K562 (cell line): Measurements from ENCODE around the gene MINPP1. TPM values are rescaled to one million over a fixed set of nuclear protein-coding genes. Genes with fewer than 3 reads are reported as not detected.
A peak's percentile ranks its signal among the peaks of the same experiment; 100 is the strongest.

Experiments
- BDP1 ChIP-seq: IDR thresholded peaks from 3 replicates; pipeline ENCODE4 v1.6.1; 2011; ENCODE audit not compliant: insufficient read length, insufficient read depth
- CBX2 ChIP-seq: fragments of 200-600 bp; sonication (generic); IDR thresholded peaks from one replicate; pipeline ENCODE4 v1.6.1; 2012; ENCODE audit warnings: mild to moderate bottlenecking, low read length, inconsistent platforms; ENCODE audit not compliant: insufficient read depth, poor library complexity, severe bottlenecking
- CC2D1A ChIP-seq: fragments of 450-650 bp; IDR thresholded peaks from 2 replicates; pipeline ENCODE4 v1.6.1; 2017; ENCODE audit warnings: mild to moderate bottlenecking
- ETV1 ChIP-seq: fragments of 450-650 bp; conservative IDR thresholded peaks from 2 replicates; pipeline ENCODE4 v1.6.1; 2016; ENCODE audit warnings: missing genetic modification characterization, control low read depth, low read depth, missing compliant biosample characterization
- HNRNPUL1 ChIP-seq: fragments of 200-400 bp; formaldehyde crosslinking; IDR thresholded peaks from 2 replicates; pipeline ENCODE4 v1.6.1; 2017; ENCODE audit warnings: low read length
- ILK ChIP-seq: fragments of 450-650 bp; IDR thresholded peaks from 2 replicates; pipeline ENCODE4 v1.6.1; 2016; ENCODE audit warnings: missing genetic modification characterization, low read depth, mild to moderate bottlenecking, missing compliant biosample characterization, moderate library complexity, borderline replicate concordance
- POLR2AphosphoS2 ChIP-seq: IDR thresholded peaks from 2 replicates; pipeline ENCODE4 v1.6.1; 2012; ENCODE audit warnings: low read length, improper control_type of control experiment
- RB1 ChIP-seq: fragments of 450-650 bp; IDR thresholded peaks from 2 replicates; pipeline ENCODE4 v1.6.1; 2017; ENCODE audit warnings: low read depth, mild to moderate bottlenecking
- RUNX1 ChIP-seq: sonication (generic); IDR thresholded peaks from 2 replicates; pipeline ENCODE4 v1.6.1; 2016; ENCODE audit warnings: antibody characterized with exemption, low read depth
- SMARCC2 ChIP-seq: fragments of 450-650 bp; IDR thresholded peaks from 2 replicates; pipeline ENCODE4 v1.6.1; 2017; ENCODE audit warnings: antibody characterized with exemption, moderate library complexity, mild to moderate bottlenecking, low read depth
- SPI1 ChIP-seq: IDR thresholded peaks from 2 replicates; pipeline ENCODE4 v1.6.1; 2011; ENCODE audit warnings: low read depth, low read length, control low read depth, borderline replicate concordance
- THRAP3 ChIP-seq: fragments of 450-650 bp; IDR thresholded peaks from 2 replicates; pipeline ENCODE4 v1.6.1; 2016; ENCODE audit warnings: mild to moderate bottlenecking, inconsistent platforms, borderline replicate concordance
- TOE1 ChIP-seq, 2 experiments: fragments of 450-650 bp in 1 of 2; sonication (generic) in 1 of 2; formaldehyde crosslinking in 1 of 2; IDR thresholded peaks; 2 replicates each; pipeline versions ENCODE4 v1.7.1 to v1.8.0; 2016 to 2022; ENCODE audit warnings: borderline replicate concordance in 2 of 2, mild to moderate bottlenecking in 2 of 2, antibody characterized with exemption in 1 of 2, inconsistent platforms in 1 of 2, low read depth in 1 of 2, missing genetic modification reagents in 1 of 2, moderate library complexity in 1 of 2
- ZNF398 ChIP-seq: fragments of 250-450 bp; sonication (Bioruptor Pico); IDR thresholded peaks from 2 replicates; pipeline ENCODE4 v1.8.0; 2021; ENCODE audit warnings: moderate library complexity, mild to moderate bottlenecking, inconsistent platforms
- ZNF785 ChIP-seq: fragments of 250-450 bp; sonication (Bioruptor Pico); IDR thresholded peaks from 2 replicates; pipeline ENCODE4 v1.4.0; 2020; ENCODE audit warnings: mild to moderate bottlenecking
- ZSCAN29 ChIP-seq: fragments of 450-650 bp; IDR thresholded peaks from 2 replicates; pipeline ENCODE4 v1.6.1; 2017
- polyA plus RNA-seq, 8 experiments: library from polyadenylated mRNA; depleted of rRNA in 4 of 8; stranded (reverse) in 5 of 8; unstranded in 3 of 8; fragments of >200 nt; fragmentation: Nextera tagmentation in 2 of 8; fragmentation: Illumina TruSeq in 1 of 8; extraction: Ambion mirVana in 2 of 8; extraction: Trizol in 1 of 8; gene quantifications; 2 replicates each; pipeline versions ENCODE4 v1.2.1 to v1.2.3, GENCODE V29; 2011 to 2014; ENCODE audit warnings: inconsistent platforms in 1 of 8, missing spikeins in 1 of 8
- total RNA-seq, 7 experiments: library from RNA; depleted of rRNA in 6 of 7; stranded (reverse); fragments of >200 nt in 6 of 7; fragmentation: Illumina TruSeq in 2 of 7; extraction: Trizol in 2 of 7; gene quantifications; 2 replicates each; pipeline versions ENCODE4 v1.2.1 to v1.2.3, GENCODE V29; 2011 to 2021; ENCODE audit warnings: low replicate concordance in 1 of 7
- TF ChIP-seq, protein P1 (sequence below): fragments of 450-650 bp; IDR thresholded peaks from 2 replicates; pipeline ENCODE4 v1.6.1; 2016; ENCODE audit warnings: low read depth
- TF ChIP-seq, protein P2 (sequence below): fragments of 450-650 bp; IDR thresholded peaks from 2 replicates; pipeline ENCODE4 v1.7.0; 2016; ENCODE audit warnings: borderline replicate concordance

Gene MINPP1
- total and polyA plus RNA-seq, 9 of the 15 experiments (the other 6 are each of a cell fraction or from before 2014, with no cell fraction given) = 11.5 to 44.5 (median 27.1) TPM

- TF ChIP-seq, protein P1, sequence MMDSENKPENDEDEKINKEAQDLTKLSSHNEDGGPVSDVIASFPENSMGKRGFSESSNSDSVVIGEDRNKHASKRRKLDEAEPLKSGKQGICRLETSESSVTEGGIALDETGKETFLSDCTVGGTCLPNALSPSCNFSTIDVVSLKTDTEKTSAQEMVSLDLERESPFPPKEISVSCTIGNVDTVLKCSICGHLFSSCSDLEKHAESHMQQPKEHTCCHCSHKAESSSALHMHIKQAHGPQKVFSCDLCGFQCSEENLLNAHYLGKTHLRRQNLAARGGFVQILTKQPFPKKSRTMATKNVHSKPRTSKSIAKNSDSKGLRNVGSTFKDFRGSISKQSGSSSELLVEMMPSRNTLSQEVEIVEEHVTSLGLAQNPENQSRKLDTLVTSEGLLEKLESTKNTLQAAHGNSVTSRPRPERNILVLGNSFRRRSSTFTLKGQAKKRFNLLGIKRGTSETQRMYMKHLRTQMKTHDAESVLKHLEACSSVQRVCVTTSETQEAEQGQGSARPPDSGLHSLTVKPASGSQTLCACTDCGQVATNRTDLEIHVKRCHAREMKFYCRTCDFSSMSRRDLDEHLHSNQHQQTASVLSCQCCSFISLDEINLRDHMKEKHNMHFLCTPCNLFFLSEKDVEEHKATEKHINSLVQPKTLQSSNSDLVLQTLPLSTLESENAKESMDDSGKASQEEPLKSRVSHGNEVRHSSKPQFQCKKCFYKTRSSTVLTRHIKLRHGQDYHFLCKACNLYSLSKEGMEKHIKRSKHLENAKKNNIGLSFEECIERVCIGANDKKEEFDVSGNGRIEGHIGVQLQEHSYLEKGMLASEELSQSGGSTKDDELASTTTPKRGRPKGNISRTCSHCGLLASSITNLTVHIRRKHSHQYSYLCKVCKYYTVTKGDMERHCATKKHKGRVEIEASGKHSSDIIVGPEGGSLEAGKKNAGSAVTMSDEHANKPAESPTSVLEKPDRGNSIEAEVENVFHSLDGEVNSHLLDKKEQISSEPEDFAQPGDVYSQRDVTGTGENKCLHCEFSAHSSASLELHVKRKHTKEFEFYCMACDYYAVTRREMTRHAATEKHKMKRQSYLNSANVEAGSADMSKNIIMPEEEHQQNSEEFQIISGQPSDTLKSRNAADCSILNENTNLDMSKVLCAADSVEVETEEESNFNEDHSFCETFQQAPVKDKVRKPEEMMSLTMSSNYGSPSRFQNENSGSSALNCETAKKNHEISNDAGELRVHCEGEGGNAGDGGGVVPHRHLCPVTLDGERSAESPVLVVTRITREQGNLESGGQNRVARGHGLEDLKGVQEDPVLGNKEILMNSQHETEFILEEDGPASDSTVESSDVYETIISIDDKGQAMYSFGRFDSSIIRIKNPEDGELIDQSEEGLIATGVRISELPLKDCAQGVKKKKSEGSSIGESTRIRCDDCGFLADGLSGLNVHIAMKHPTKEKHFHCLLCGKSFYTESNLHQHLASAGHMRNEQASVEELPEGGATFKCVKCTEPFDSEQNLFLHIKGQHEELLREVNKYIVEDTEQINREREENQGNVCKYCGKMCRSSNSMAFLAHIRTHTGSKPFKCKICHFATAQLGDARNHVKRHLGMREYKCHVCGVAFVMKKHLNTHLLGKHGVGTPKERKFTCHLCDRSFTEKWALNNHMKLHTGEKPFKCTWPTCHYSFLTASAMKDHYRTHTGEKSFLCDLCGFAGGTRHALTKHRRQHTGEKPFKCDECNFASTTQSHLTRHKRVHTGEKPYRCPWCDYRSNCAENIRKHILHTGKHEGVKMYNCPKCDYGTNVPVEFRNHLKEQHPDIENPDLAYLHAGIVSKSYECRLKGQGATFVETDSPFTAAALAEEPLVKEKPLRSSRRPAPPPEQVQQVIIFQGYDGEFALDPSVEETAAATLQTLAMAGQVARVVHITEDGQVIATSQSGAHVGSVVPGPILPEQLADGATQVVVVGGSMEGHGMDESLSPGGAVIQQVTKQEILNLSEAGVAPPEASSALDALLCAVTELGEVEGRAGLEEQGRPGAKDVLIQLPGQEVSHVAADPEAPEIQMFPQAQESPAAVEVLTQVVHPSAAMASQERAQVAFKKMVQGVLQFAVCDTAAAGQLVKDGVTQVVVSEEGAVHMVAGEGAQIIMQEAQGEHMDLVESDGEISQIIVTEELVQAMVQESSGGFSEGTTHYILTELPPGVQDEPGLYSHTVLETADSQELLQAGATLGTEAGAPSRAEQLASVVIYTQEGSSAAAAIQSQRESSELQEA = no peak
- no peak; the same call in 1 of the 2 replicates for TF ChIP-seq TOE1 (IDR thresholded peaks at IDR 0.05; ENCODE audit: borderline replicate concordance)
- no peak for TF ChIP-seq TOE1 (CRISPR knock-in tag; IDR thresholded peaks at IDR 0.05; ENCODE audit: borderline replicate concordance, low read depth)
- no peak for TF ChIP-seq BDP1
- no peak for TF ChIP-seq RB1
- TF ChIP-seq ZSCAN29 = no peak
- TF ChIP-seq ILK (tag) = no peak
- peak; percentile 78 for TF ChIP-seq SMARCC2
- peak; percentile 55; the same call in 1 of the 2 replicates for TF ChIP-seq CC2D1A
- TF ChIP-seq CBX2 = no peak
- TF ChIP-seq ZNF785 = no peak
- TF ChIP-seq SPI1 = no peak
- TF ChIP-seq POLR2AphosphoS2 = no peak
- no peak for TF ChIP-seq HNRNPUL1
- TF ChIP-seq ZNF398 = no peak
- TF ChIP-seq THRAP3 = no peak
- TF ChIP-seq, protein P2, sequence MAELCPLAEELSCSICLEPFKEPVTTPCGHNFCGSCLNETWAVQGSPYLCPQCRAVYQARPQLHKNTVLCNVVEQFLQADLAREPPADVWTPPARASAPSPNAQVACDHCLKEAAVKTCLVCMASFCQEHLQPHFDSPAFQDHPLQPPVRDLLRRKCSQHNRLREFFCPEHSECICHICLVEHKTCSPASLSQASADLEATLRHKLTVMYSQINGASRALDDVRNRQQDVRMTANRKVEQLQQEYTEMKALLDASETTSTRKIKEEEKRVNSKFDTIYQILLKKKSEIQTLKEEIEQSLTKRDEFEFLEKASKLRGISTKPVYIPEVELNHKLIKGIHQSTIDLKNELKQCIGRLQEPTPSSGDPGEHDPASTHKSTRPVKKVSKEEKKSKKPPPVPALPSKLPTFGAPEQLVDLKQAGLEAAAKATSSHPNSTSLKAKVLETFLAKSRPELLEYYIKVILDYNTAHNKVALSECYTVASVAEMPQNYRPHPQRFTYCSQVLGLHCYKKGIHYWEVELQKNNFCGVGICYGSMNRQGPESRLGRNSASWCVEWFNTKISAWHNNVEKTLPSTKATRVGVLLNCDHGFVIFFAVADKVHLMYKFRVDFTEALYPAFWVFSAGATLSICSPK = no peak
- 0 out of 2 replicates have a peak, but pooled peaks have one; percentile 33 for TF ChIP-seq ETV1 (tag)
- TF ChIP-seq RUNX1 = no peak
These were observed 4.0 kb upstream of the MINPP1 start (continued) for GRCh38 chr10:87500646-87501048.
